Skeletal muscle satellite cell (primary cell): ENCODE results near the gene PIP5K1B.
"Not testable (repeated sequence)": the region's sequence is repeated elsewhere in the genome, so short reads cannot be mapped to it uniquely, and the experiment has no call there.

Source experiments
- H3K27me3 ChIP-seq: 2 replicates; pipeline ENCODE4 v1.7.0; 2013; ENCODE audit warnings: low read length; ENCODE audit not compliant: control insufficient read depth, insufficient read depth
- H3K36me3 ChIP-seq: 2 replicates; pipeline ENCODE4 v1.7.0; 2013; ENCODE audit warnings: mild to moderate bottlenecking, control low read depth, low read length; ENCODE audit not compliant: insufficient read depth
- H3K4me1 ChIP-seq: 2 replicates; pipeline ENCODE4 v1.7.0; 2013; ENCODE audit warnings: low read length; ENCODE audit not compliant: control insufficient read depth, insufficient read depth
- H3K4me2 ChIP-seq: 2 replicates; pipeline ENCODE4 v1.7.0; 2013; ENCODE audit warnings: mild to moderate bottlenecking, low read length
- H3K4me3 ChIP-seq: 2 replicates; pipeline ENCODE4 v1.7.0; 2013; ENCODE audit warnings: low read length
- H3K9ac ChIP-seq: 2 replicates; pipeline ENCODE4 v1.7.0; 2013; ENCODE audit warnings: mild to moderate bottlenecking, low read depth, low read length, moderate library complexity
- H3K9me3 ChIP-seq: replicated peaks from 2 replicates; pipeline ENCODE4 v1.7.0; 2013; ENCODE audit warnings: mild to moderate bottlenecking, control low read depth, low read length

PIP5K1B gene

GRCh38 chr9:68983522-68984424, 278.7 kb downstream of the PIP5K1B start:
- H3K36me3 ChIP-seq, result no peaks in the 10 kb centered on the region
- H3K4me3 ChIP-seq, result no peak overlapping the region
- no peak overlapping the region for H3K4me2 ChIP-seq
- no peaks in the 10 kb centered on the region for H3K9me3 ChIP-seq
- peaks cover 20% of the 10 kb centered on the region for H3K27me3 ChIP-seq
- H3K4me1 ChIP-seq, result no peaks in the 10 kb centered on the region
- H3K9ac ChIP-seq, result no peak overlapping the region

- not testable (repeated sequence) for H3K4me1 ChIP-seq, H3K9me3 ChIP-seq, H3K4me2 ChIP-seq, H3K36me3 ChIP-seq, H3K9ac ChIP-seq, H3K4me3 ChIP-seq
- peaks cover 15% of the 10 kb centered on the region for H3K27me3 ChIP-seq
Measured at GRCh38 chr9:68986949-68987348, 281.9 kb downstream of the PIP5K1B start.

- Histone ChIP-seq H3K27me3 (peaks cover 7% of the 10 kb centered on the region), H3K4me1 (no peaks in the 10 kb centered on the region), H3K4me3 (no peak overlapping the region), H3K36me3 (no peaks in the 10 kb centered on the region), H3K4me2 (no peak overlapping the region), H3K9me3 (no peaks in the 10 kb centered on the region), H3K9ac (no peak overlapping the region)
Measured at GRCh38 chr9:68991457-68991856, 286.4 kb downstream of the PIP5K1B start.

DNA sequence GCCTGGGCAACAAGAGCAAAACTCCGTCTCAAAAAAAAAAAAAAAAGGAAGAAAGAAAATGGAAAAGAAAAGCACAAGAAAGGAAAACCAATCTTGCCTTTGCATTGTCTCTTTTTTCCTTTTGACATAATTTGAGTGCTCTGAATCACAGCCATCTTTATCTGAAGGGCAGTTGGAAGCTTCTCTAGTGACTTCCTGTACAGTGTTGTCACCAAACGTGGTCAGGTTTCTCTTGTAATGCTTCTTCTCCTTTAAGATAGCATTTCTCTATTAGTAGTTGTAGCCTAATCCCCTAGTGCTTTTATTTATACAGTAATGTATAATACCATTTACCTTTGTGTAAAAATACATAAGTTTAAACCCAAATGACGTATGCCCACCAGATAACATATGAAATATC, 290.7 kb downstream of the PIP5K1B start:
- peaks cover 33% of the 10 kb centered on the region for H3K27me3 ChIP-seq
- no peak overlapping the region for H3K9ac ChIP-seq
- no peaks in the 10 kb centered on the region for H3K9me3 ChIP-seq
- no peaks in the 10 kb centered on the region for H3K36me3 ChIP-seq
- H3K4me3 ChIP-seq, result no peak overlapping the region
- no peak overlapping the region for H3K4me2 ChIP-seq
- no peaks in the 10 kb centered on the region for H3K4me1 ChIP-seq

- Histone ChIP-seq H3K27me3 (peaks cover 29% of the 10 kb centered on the region), H3K4me2 (no peak overlapping the region), H3K9me3 (no peaks in the 10 kb centered on the region), H3K4me1 (no peaks in the 10 kb centered on the region), H3K9ac (no peak overlapping the region), H3K4me3 (no peak overlapping the region), H3K36me3 (no peaks in the 10 kb centered on the region)
Measured at GRCh38 chr9:68996462-68996861, 291.4 kb downstream of the PIP5K1B start.

DNA sequence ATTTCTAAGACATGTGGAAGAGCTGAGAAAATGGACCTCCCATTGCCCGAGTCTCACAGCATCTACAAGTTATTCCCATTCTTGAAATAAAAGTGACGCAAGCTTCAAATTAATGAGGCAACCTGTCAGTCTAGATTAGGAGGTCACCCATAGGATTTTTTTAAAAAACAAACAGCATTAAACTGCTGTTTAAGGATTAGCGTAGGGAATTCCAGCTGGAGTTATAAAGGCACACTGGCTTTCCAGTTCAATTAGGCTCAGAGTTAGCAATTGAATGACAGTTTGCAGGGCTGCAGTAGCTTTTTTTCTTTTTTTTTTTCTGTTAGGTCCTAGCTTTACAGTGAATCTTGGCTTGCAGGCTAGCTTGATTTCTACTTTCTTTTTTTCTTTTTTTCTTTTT, 292.6 kb downstream of the PIP5K1B start:
- Histone ChIP-seq H3K4me3 (no peak overlapping the region), H3K4me2 (no peak overlapping the region), H3K4me1 (no peaks in the 10 kb centered on the region), H3K27me3 (peaks cover 27% of the 10 kb centered on the region), H3K9me3 (no peaks in the 10 kb centered on the region), H3K9ac (no peak overlapping the region), H3K36me3 (no peaks in the 10 kb centered on the region)

- Histone ChIP-seq H3K36me3 (no peaks in the 10 kb centered on the region), H3K9me3 (no peaks in the 10 kb centered on the region), H3K4me3 (no peak overlapping the region), H3K9ac (no peak overlapping the region), H3K4me1 (no peaks in the 10 kb centered on the region), H3K4me2 (no peak overlapping the region), H3K27me3 (peaks cover 31% of the 10 kb centered on the region)
Measured at GRCh38 chr9:68998385-68998784, 293.3 kb downstream of the PIP5K1B start.

GRCh38 chr9:68998812-68999211, 293.8 kb downstream of the PIP5K1B start:
- Histone ChIP-seq H3K9me3 (no peaks in the 10 kb centered on the region), H3K4me1 (no peaks in the 10 kb centered on the region), H3K4me2 (no peak overlapping the region), H3K4me3 (no peak overlapping the region), H3K27me3 (peaks cover 34% of the 10 kb centered on the region), H3K36me3 (no peaks in the 10 kb centered on the region), H3K9ac (no peak overlapping the region)

GRCh38 chr9:68999393-69000105, 294.5 kb downstream of the PIP5K1B start:
- H3K4me2 ChIP-seq, result no peak overlapping the region
- no peak overlapping the region for H3K4me3 ChIP-seq
- H3K9me3 ChIP-seq, result no peaks in the 10 kb centered on the region
- no peaks in the 10 kb centered on the region for H3K36me3 ChIP-seq
- H3K4me1 ChIP-seq, result no peaks in the 10 kb centered on the region
- peaks cover 40% of the 10 kb centered on the region for H3K27me3 ChIP-seq
- H3K9ac ChIP-seq, result no peak overlapping the region

GRCh38 chr9:69001921-69002320, 296.9 kb downstream of the PIP5K1B start:
- Histone ChIP-seq H3K4me3 (no peak overlapping the region), H3K36me3 (no peaks in the 10 kb centered on the region), H3K27me3 (peaks cover 35% of the 10 kb centered on the region), H3K4me1 (no peaks in the 10 kb centered on the region), H3K9ac (no peak overlapping the region), H3K9me3 (no peaks in the 10 kb centered on the region), H3K4me2 (no peak overlapping the region)

GRCh38 chr9:69003051-69003450, 298.0 kb downstream of the PIP5K1B start:
- H3K4me3 ChIP-seq, result no peak overlapping the region

More at GRCh38 chr9:69003051-69003450, 298.0 kb downstream of the PIP5K1B start:
- peaks cover 29% of the 10 kb centered on the region for H3K27me3 ChIP-seq
- no peak overlapping the region for H3K9ac ChIP-seq
- no peak overlapping the region for H3K4me2 ChIP-seq
- H3K9me3 ChIP-seq, result no peaks in the 10 kb centered on the region
- no peaks in the 10 kb centered on the region for H3K36me3 ChIP-seq
- no peaks in the 10 kb centered on the region for H3K4me1 ChIP-seq
